HEK293 (cell line): ENCODE data around the gene ANO1.

Experiments
- CTCF ChIA-PET: fragments of 350-600 bp; formaldehyde crosslinking; extraction: SDS; loops from one replicate; lab custom pipeline; 2021; ENCODE audit warnings: antibody characterized with exemption; lab: Yijun Ruan, JAX
- POLR2A ChIA-PET: fragments of 300-600 bp; formaldehyde crosslinking; extraction: SDS; loops from one replicate; lab custom pipeline; 2020; ENCODE audit warnings: antibody characterized with exemption, inconsistent platforms; lab: Yijun Ruan, JAX
- H3K27ac ChIP-seq: fragments of 200-500 bp; sonication (Bioruptor generic); 2 replicates; pipeline ENCODE4 v1.5.1; 2014; ENCODE audit warnings: low read depth, low read length, control low read depth, inconsistent platforms; ENCODE audit errors: extremely low read depth
- H3K36me3 ChIP-seq, 2 experiments: fragments of 200-500 bp in 1 of 2; sonication (Bioruptor generic) in 1 of 2; 1 replicate in 1 of 2; 2 replicates in 1 of 2; pipeline ENCODE4 v1.5.1; 2014 to 2017; ENCODE audit warnings: inconsistent platforms in 2 of 2, low read length in 2 of 2; ENCODE audit not compliant: control insufficient read depth in 2 of 2, insufficient read depth in 1 of 2
- H3K4me1 ChIP-seq: fragments of 200-500 bp; sonication (Bioruptor generic); 2 replicates; pipeline ENCODE4 v1.5.1; 2014; ENCODE audit warnings: mild to moderate bottlenecking, low read length, inconsistent platforms; ENCODE audit not compliant: control insufficient read depth, insufficient read depth
- H3K4me3 ChIP-seq: 2 replicates; pipeline ENCODE4 v1.5.1; 2011; ENCODE audit warnings: low read depth, mild to moderate bottlenecking, control low read depth, low read length, moderate library complexity
- H3K9me3 ChIP-seq: fragments of 200-500 bp; sonication (Bioruptor generic); 2 replicates; pipeline ENCODE4 v1.5.1; 2014; ENCODE audit warnings: low read depth, low read length, inconsistent platforms; ENCODE audit not compliant: control insufficient read depth, insufficient read depth
- KLF17 ChIP-seq: fragments of 450-650 bp; formaldehyde crosslinking; IDR thresholded peaks from 2 replicates; pipeline ENCODE4 v1.5.1; 2016; ENCODE audit warnings: missing biosample characterization, missing genetic modification characterization
- MEIS1 ChIP-seq: sonication (generic); formaldehyde crosslinking; IDR thresholded peaks from 2 replicates; pipeline ENCODE4 v1.8.1; 2022; ENCODE audit warnings: missing genetic modification reagents, mild to moderate bottlenecking, borderline replicate concordance
- SETDB1 ChIP-seq: IDR thresholded peaks from one replicate; pipeline ENCODE4 v1.6.1; 2017; ENCODE audit warnings: mild to moderate bottlenecking, low read length, moderate library complexity, mixed read lengths; ENCODE audit not compliant: insufficient read length
- YY1 ChIP-seq: fragments of 450-650 bp; formaldehyde crosslinking; IDR thresholded peaks from 2 replicates; pipeline ENCODE4 v1.5.1; 2018; ENCODE audit warnings: missing biosample characterization, missing genetic modification characterization
- ZBTB26 ChIP-seq: fragments of 450-650 bp; formaldehyde crosslinking; optimal IDR thresholded peaks from 2 replicates; pipeline ENCODE3; 2016; ENCODE audit warnings: missing biosample characterization, mild to moderate bottlenecking, missing genetic modification characterization
- ZBTB48 ChIP-seq: fragments of 450-650 bp; formaldehyde crosslinking; IDR thresholded peaks from 2 replicates; pipeline ENCODE4 v1.5.1; 2016; ENCODE audit warnings: missing biosample characterization, missing genetic modification characterization
- ZNF121 ChIP-seq: fragments of 450-650 bp; formaldehyde crosslinking; IDR thresholded peaks from 2 replicates; pipeline ENCODE4 v1.5.1; 2016; ENCODE audit warnings: missing biosample characterization, missing genetic modification characterization
- ZNF146 ChIP-seq: fragments of 450-650 bp; formaldehyde crosslinking; IDR thresholded peaks from 2 replicates; pipeline ENCODE4 v1.5.1; 2016; ENCODE audit warnings: missing biosample characterization, missing genetic modification characterization
- ZNF223 ChIP-seq: fragments of 450-650 bp; formaldehyde crosslinking; IDR thresholded peaks from 2 replicates; pipeline ENCODE4 v1.5.1; 2016; ENCODE audit warnings: missing biosample characterization, missing genetic modification characterization
- ZNF341 ChIP-seq: fragments of 450-650 bp; formaldehyde crosslinking; IDR thresholded peaks from 2 replicates; pipeline ENCODE4; 2016; ENCODE audit warnings: low read depth, missing biosample characterization, missing genetic modification characterization
- ZNF362 ChIP-seq: fragments of 450-650 bp; formaldehyde crosslinking; IDR thresholded peaks from 2 replicates; pipeline ENCODE4 v1.5.1; 2016; ENCODE audit warnings: missing biosample characterization, missing genetic modification characterization
- ZNF391 ChIP-seq: fragments of 450-650 bp; formaldehyde crosslinking; IDR thresholded peaks from 2 replicates; pipeline ENCODE4 v1.5.1; 2016; ENCODE audit warnings: low read depth, missing biosample characterization, missing genetic modification characterization, borderline replicate concordance
- ZNF626 ChIP-seq: fragments of 450-650 bp; sonication (Bioruptor Pico); formaldehyde crosslinking; IDR thresholded peaks from 2 replicates; pipeline ENCODE4 v1.5.1; 2018; ENCODE audit warnings: missing biosample characterization, missing genetic modification characterization, inconsistent platforms
- ZNF843 ChIP-seq: fragments of 450-650 bp; formaldehyde crosslinking; IDR thresholded peaks from 2 replicates; pipeline ENCODE4 v1.5.1; 2016; ENCODE audit warnings: missing biosample characterization, missing genetic modification characterization
- ZSCAN18 ChIP-seq: fragments of 450-650 bp; formaldehyde crosslinking; IDR thresholded peaks from 2 replicates; pipeline ENCODE4 v1.5.1; 2016; ENCODE audit warnings: missing biosample characterization, missing genetic modification characterization
- TF ChIP-seq, protein P1 (sequence below): sonication (generic); formaldehyde crosslinking; IDR thresholded peaks from 2 replicates; pipeline ENCODE4 v1.8.1; 2022; ENCODE audit warnings: mild to moderate bottlenecking, moderate library complexity, missing genetic modification reagents
- TF ChIP-seq, protein P2 (sequence below): fragments of 450-650 bp; formaldehyde crosslinking; IDR thresholded peaks from 2 replicates; pipeline ENCODE4 v1.5.1; 2016; ENCODE audit warnings: missing biosample characterization, missing genetic modification characterization, low read depth

Gene ANO1

DNA sequence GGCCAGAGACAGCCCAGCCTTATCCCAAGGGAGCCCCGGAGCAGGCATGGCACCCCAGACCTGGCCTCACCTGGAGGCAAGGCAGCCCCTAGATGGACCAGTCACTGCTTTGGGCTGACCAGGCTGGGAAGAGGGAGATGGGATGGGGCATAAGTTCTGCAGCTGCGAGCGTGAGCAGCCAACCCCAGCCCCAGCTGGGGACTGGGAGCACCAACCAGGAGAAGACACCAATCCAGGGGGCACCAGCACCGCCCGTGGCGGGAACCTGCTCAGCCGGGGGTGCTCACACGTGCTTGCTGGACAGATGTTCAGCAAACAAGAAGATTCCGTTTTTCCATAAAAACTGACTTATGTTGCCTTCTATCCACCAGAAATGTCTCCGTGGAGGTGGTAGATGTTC, 108.8 kb downstream of the ANO1 start:
- POLR2A ChIA-PET, result interaction anchor here (0.5 kb wide), 1 partner anchor 50 kb away, joined by 5 read pairs; no protein-coding TSS in a partner anchor
- no peaks in the 10 kb centered on the region for H3K9me3 ChIP-seq
- CTCF ChIA-PET, result interaction anchor here (0.9 to 2.3 kb wide), 3 partner anchors 9 to 271 kb away, joined by 3 to 10 read pairs (median 3); no protein-coding TSS in a partner anchor

DNA sequence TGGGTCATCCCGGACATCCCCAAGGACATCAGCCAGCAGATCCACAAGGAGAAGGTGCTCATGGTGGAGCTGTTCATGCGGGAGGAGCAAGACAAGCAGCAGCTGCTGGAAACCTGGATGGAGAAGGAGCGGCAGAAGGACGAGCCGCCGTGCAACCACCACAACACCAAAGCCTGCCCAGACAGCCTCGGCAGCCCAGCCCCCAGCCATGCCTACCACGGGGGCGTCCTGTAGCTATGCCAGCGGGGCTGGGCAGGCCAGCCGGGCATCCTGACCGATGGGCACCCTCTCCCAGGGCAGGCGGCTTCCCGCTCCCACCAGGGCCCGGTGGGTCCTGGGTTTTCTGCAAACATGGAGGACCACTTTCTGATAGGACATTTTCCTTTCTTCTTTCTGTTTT, 109.7 kb downstream of the ANO1 start:
- ChIA-PET CTCF (interaction anchor here (0.6 to 2.3 kb wide), 5 partner anchors 9 to 502 kb away, joined by 3 to 10 read pairs (median 3); no protein-coding TSS in a partner anchor), POLR2A (no interaction called here)
- no peak overlapping the region for H3K4me3 ChIP-seq
- no peaks in the 10 kb centered on the region for H3K9me3 ChIP-seq
- TF ChIP-seq, protein P1, sequence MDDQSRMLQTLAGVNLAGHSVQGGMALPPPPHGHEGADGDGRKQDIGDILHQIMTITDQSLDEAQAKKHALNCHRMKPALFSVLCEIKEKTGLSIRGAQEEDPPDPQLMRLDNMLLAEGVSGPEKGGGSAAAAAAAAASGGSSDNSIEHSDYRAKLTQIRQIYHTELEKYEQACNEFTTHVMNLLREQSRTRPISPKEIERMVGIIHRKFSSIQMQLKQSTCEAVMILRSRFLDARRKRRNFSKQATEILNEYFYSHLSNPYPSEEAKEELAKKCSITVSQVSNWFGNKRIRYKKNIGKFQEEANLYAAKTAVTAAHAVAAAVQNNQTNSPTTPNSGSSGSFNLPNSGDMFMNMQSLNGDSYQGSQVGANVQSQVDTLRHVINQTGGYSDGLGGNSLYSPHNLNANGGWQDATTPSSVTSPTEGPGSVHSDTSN, result no peak
- TF ChIP-seq ZBTB48 (no peak), ZNF843 (tag by site-specific recombination) (no peak), ZNF121 (tag by site-specific recombination) (no peak), ZNF391 (no peak), ZNF362 (tag by site-specific recombination) (no peak), MEIS1 (CRISPR knock-in tag) (no peak), ZBTB26 (tag by site-specific recombination) (no peak), ZNF341 (no peak), ZNF223 (tag by site-specific recombination) (no peak), YY1 (tag by site-specific recombination) (no peak)
- no peak overlapping the region for H3K27ac ChIP-seq
- no peaks in the 10 kb centered on the region for H3K36me3 ChIP-seq
- no peaks in the 10 kb centered on the region for H3K4me1 ChIP-seq

More for the DNA sequence above, 108.8 kb downstream of the ANO1 start:
- H3K4me3 ChIP-seq, result no peak overlapping the region
- TF ChIP-seq ZNF843 (tag by site-specific recombination) (no peak), SETDB1 (no peak), ZSCAN18 (no peak), ZNF146 (tag by site-specific recombination) (no peak), ZNF626 (no peak), KLF17 (tag by site-specific recombination) (no peak)
- TF ChIP-seq, protein P2, sequence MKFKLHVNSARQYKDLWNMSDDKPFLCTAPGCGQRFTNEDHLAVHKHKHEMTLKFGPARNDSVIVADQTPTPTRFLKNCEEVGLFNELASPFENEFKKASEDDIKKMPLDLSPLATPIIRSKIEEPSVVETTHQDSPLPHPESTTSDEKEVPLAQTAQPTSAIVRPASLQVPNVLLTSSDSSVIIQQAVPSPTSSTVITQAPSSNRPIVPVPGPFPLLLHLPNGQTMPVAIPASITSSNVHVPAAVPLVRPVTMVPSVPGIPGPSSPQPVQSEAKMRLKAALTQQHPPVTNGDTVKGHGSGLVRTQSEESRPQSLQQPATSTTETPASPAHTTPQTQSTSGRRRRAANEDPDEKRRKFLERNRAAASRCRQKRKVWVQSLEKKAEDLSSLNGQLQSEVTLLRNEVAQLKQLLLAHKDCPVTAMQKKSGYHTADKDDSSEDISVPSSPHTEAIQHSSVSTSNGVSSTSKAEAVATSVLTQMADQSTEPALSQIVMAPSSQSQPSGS, result no peak
- H3K27ac ChIP-seq, result no peak overlapping the region
- H3K4me1 ChIP-seq, result no peaks in the 10 kb centered on the region
- H3K36me3 ChIP-seq, result no peaks in the 10 kb centered on the region
